GM21515 (cell line): ENCODE results near the gene SPHK1.

Source experiments
- ATAC-seq: cut with Tn5 transposase; IDR thresholded peaks from one replicate; pipeline ENCODE4 v1.9.1; 2021; ENCODE audit not compliant: unreplicated experiment

SPHK1 gene

DNA sequence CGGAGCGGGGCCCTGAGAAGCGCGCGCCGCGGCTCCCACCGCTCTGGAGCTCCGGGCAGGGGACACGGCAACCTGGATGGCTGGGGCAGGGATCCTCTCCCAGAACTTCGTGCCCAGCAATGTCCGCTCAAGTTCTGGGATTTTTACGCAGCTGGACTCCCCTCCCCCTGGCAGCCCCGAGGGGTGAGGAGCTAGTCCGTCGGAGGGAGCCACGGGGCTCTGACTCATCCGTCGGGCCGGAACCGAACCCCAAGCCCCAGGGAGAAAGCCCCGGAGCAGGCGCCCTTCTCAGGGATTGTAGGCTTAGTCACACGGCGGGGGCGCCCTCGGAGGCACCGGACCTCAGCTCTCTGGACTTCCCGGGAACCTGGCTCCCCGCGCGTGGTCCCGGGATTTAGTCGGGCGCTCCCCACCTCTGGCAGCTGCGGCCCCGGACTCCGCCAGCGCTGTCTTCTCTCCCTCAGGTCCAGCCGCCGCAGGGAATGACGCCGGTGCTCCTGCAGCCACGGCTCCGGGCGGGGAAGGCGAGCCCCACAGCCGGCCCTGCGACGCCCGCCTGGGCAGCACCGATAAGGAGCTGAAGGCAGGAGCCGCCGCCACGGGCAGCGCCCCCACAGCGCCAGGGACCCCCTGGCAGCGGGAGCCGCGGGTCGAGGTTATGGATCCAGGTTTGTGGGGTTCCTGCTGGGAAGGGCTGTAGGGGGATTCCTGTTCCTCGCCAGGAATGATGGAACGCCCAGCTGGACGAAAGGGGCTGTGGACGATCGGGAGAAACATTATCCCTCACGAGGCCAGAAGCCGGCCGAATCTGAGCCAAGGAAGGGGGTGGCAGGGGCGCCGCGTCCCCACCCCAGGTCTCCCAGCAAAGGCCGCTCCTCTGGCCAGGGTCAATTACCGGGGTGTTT lies 830 bp downstream of the SPHK1 start:
- no peak for ATAC-seq

DNA sequence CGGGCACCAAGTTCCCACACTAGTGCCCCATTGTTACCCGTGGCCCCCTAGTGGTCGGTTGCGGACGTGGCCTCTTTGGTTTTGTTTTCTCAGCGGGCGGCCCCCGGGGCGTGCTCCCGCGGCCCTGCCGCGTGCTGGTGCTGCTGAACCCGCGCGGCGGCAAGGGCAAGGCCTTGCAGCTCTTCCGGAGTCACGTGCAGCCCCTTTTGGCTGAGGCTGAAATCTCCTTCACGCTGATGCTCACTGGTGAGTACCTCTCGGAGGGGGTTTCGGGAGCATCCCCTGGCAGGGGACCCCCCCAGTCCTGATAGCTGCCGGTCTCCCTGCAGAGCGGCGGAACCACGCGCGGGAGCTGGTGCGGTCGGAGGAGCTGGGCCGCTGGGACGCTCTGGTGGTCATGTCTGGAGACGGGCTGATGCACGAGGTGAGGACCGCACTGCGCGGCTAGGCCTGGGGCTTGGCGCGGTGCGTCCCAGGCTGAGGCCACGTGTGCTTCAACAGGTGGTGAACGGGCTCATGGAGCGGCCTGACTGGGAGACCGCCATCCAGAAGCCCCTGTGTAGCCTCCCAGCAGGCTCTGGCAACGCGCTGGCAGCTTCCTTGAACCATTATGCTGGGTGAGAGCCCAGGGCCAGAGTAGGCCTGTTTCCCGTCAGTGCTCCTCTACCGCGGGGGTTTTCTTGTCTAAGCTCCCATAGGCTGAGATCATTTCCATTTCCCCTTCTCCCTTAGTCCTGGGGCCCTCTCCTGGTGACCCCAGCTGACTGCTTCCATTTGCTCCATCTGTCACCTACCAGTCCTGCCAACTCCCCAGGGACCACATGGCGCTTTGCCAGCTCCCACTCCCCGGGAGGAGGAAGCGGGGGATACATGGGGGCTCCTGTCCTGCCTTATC lies 1.7 kb downstream of the SPHK1 start:
- ATAC-seq, result no peak

DNA sequence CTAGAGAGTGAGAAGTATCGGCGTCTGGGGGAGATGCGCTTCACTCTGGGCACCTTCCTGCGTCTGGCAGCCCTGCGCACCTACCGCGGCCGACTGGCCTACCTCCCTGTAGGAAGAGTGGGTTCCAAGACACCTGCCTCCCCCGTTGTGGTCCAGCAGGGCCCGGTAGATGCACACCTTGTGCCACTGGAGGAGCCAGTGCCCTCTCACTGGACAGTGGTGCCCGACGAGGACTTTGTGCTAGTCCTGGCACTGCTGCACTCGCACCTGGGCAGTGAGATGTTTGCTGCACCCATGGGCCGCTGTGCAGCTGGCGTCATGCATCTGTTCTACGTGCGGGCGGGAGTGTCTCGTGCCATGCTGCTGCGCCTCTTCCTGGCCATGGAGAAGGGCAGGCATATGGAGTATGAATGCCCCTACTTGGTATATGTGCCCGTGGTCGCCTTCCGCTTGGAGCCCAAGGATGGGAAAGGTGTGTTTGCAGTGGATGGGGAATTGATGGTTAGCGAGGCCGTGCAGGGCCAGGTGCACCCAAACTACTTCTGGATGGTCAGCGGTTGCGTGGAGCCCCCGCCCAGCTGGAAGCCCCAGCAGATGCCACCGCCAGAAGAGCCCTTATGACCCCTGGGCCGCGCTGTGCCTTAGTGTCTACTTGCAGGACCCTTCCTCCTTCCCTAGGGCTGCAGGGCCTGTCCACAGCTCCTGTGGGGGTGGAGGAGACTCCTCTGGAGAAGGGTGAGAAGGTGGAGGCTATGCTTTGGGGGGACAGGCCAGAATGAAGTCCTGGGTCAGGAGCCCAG lies 2.8 kb downstream of the SPHK1 start:
- no peak for ATAC-seq

DNA sequence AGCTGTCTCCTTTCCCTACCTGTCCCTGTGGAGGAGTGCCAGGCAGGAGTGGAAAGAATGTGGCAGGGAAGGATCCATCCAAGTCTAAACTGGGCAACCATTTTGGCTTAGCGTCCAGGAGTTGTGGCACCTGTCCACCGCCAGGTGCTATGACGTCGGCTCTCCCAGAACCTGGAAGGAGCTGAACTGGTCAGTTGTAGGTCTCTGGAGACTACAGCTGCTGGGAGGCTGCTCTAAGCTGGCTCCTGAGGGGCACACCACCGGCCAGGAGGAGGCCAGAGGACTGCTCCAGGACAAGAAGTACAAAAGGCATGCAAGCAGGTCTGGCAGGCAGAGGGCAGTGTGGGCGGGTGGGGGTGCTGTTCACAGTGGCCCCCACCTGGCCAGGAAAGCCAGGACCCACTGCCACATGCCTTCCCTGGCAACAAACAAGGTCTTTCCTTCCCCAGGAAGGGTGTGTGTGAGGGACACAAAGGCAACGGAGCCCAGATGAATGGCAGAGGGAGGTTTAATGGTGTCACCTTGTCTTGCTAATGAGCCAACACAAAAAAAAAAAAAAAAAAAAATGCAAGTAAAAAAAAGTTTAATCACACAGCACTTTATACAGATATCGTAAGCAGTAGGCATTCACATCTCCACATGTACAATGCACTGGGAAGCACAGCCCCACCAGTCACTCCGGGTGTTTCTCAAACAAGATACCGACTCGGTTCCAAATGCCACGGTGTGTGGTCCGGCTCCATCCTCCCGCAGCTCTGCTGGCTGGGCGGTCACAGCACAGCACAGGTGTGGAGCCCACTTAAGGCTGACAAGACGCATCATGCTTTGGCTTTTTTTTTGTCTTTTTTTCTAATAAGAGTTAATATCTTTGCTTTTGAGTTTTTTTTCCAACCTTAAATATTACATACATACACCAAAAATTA lies 4.8 kb downstream of the SPHK1 start:
- no peak for ATAC-seq

DNA sequence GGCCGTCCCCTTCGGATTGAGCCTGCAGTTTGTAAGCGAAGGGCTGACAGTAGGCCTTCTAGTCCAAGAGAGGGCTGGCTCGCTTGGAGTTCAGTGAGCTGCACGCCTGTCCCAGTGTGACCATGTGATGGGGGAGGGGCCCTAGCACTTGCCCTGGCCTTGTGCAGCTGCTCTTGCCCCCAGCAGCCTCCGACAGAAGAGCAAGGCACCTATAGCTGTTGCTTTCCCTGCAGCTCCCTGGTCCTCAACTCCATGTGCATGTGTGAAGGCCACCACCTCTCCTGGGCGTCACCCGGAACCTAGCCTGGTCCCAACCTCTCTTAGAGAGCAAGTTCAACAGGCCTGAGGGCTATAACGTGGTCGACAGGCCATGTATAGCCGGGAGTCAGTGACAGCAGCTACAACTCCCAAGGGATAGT lies 5.6 kb downstream of the SPHK1 start:
- ATAC-seq, result no peak

DNA sequence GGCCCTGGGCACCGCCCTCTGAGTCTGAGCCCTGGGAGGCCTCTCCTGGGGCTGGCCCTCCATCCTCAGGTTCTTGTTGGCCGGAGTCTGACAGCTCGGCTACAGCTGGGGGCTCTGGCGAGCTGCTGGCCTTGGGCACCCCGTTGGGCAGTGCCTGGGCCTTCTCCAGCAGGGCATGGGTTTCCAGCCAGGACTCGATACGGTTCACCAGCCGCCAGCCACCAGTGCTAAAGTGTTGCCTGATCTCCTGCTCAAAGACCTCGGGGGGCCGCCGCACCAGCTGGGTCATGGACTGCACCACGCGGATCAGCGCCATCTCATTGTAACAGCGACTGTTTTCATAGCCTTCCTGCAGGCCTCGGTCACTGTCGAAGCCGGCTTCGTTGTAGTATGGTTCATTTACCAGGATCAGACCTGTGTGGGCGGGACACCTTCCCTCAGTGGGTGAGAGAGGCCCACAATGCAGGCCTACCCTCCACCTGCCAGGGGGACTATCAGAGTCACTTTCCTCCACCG lies 6.8 kb downstream of the SPHK1 start:
- no peak for ATAC-seq

DNA sequence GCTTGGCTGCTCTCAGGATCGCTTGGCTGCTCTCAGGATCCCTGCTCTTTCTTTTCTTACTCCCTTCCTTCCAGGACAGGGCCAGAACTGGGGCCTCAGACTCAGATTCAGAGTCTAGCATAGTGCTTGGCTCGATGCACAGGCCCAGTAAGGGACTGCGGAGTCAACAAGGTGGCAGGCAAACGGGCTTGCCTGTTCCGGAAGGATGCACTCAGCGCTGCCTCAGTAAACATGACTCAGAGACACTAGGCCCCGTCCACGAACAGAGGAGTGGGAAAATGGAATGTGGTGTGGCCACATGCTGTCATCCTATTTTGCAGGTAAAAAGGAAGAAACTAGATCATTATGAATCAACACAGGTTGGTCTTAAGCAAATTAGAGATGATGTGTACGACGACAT lies 9.8 kb downstream of the SPHK1 start:
- no peak for ATAC-seq

DNA sequence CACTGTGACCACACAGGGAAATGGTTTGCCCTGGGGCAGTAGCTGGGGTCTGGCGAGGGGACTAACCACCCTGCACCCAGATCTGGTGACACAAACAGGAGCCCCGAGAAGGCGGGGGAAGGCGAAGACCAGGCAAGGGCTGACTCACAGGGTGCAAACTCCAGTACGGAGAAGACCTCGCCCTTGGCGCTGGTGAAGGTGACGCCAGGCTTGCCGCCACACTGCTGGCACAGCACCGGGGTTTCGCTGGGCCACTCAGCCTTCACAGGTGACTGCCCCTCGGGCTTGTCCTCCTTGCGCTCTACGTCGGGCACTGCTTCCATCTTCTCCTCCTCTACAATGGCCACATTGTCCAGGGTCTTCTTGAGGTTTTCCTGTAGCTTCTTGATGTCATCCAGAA lies 11.6 kb downstream of the SPHK1 start:
- ATAC-seq, result no peak

DNA sequence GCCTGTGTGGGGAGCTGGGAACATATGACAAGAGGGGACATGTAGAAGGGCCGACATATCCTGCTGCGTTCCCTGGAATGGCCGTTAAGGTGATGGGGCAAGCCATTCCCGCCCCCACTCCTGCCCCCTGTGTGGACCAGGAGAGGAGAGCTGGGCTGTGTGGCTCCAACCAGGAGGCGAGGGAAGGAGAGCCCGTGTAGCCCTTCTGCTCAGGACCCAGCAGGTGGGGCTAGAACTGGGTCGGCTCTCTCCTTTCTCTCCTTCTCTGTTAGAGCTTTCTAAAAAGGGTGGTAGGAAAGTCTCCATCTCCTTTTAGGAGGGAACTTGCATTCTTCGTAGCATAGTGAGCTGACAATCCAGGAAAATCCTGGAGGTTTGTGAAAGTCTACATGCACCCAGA lies 12.8 kb downstream of the SPHK1 start:
- no peak for ATAC-seq

DNA sequence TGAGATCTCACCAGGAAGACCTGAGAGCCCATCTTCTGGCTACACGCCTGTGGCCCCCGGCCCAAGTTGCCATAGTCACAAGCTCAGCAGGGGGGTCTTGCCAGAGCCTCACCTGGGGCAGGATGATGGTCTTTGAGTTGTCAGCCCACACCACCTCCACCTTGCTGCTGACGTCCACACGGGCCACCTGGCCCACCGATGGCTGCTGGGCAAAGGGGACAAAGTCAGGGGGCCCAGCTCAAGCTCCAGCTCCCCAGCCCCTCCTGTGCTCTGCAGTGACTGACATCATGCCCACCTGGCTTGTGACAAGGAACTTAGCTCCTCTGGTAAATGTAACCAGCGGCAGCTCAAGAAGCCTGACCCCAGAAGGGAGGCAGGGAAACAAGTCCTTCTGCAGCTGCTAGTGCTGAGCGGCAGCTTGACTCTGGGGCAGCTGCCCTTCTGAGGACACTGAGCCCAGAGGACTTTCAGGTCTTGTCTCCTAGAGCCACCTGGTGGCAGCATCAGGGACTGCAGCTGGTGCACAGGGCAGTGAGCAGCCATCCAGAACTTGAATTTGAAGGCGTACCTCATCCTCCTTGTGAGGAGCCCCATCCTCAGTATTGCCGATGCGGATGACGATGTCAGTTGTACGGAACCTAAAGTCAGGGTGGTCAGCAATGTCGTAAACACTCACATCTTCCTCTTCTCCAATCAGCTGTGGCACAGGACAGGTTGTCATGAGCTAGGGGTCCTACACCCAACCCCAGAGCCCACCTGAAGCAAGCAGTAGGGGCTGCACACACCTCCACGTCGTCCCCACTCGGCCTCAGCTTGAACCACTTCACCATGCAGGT lies 13.5 kb downstream of the SPHK1 start:
- no peak for ATAC-seq

DNA sequence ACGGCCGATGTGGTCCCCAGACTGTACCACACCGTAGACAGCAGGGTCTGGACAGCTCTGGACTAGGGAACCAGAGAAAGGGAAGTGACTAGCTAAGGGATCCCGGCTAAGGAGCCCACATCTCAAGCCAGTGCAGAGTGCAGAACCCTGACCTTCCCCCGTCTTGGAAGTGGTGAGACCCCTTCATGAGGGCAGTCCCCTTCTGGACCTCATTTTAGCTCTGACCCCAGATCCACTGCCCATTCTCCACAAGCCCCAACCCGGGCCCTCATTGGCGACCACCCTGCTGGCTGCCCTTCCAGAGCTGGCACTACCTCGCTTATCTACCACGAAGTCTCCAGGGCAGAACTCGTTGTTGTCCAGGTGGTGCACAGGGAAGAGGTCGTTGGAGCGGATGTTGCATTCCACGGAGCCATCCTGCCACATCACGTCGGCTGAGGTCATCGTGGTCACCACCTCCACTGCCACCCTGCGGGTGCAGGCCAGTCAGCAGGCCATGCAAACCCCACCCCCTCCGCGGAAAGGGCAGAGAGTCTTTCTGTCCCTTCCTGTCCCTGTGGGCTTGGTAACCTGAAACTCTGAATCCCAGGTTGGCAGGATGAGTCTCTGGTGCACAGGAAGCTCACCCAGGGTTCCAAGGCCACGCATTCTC lies 14.2 kb downstream of the SPHK1 start:
- ATAC-seq, result no peak

DNA sequence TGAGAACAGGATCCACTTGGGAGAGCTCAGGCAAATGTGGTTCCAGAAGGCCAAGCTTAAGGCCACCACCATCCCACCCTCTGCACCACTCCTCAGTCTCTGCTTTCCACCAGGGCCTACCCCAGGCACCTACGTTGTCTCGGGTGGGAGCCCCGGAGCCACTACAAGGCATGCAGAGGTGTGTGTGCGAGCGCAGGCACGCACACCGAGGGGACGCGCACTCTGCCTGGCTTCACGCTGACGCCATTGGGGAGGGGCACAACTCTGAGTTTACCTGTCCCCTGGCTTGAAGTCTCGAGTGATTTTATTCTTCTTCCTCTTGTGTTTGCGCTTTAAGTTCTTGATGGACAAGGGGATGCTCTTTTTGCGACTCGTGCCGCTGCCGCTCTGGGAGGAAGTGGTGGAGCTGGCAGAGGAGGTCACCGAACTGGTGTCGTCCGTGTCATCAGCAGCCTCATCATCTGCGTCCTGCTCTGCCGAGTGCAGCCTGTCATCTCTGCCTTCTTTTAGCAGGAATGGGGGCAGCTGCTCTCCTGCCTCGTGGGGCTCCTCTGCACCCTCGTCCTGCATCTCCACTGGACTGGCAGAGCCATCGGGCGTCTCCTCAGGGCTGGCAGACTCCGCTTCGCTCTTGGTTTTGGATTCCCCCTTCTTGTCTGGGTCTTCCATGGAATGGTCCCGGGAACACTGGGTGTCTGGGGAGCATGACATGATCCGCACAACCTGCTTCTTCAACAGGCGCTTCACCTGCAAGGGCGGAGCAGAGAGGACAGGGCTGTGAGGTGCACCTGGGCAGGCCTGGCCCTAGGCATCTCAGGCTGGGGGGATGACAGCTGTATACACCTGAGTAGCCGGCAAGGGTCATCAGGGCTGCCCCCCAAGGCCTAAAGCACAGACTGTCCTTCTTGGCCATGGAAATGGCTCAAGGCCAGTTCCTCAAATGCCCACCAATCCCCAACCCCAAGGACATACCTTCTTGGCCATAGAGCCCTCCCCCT lies 15.1 kb downstream of the SPHK1 start:
- no peak for ATAC-seq

DNA sequence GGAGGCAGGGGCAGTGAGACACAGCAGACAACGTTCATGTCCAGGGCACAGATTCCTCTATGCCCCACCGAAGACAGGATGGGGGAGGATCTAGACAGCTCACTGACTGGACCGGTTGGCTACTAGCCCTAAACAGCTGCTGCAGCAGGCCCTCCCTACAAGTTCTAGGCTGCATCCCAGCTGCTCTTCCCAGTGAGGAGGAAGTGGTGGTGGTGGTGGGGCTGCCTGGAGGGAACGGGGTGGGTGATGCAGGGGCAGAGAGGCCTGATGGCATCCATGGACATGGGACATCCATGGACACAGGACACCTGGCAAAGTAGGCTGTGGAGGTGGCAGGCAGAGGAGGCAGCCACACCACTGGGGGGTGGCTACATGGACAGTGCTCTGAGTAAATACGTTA lies 18.3 kb downstream of the SPHK1 start:
- no peak for ATAC-seq

DNA sequence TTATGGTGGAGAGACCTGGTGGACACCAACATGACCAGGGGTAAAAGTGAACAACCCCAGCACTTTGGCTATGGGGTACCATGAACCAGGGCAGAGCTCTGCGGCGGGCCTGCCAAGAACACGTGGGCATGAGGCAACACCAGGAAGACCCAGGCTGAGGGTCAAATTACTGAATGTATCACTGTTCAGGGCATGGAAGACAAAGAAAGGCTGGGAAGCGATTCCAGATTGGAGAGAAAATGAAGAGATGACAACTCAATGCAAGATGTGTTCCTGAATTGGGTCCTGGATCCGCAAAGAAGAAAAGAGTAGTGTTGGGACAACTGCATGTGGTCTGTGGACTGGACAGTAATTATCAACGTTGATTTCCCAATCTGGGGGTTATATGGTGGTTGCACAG lies 19.8 kb downstream of the SPHK1 start:
- no peak for ATAC-seq

DNA sequence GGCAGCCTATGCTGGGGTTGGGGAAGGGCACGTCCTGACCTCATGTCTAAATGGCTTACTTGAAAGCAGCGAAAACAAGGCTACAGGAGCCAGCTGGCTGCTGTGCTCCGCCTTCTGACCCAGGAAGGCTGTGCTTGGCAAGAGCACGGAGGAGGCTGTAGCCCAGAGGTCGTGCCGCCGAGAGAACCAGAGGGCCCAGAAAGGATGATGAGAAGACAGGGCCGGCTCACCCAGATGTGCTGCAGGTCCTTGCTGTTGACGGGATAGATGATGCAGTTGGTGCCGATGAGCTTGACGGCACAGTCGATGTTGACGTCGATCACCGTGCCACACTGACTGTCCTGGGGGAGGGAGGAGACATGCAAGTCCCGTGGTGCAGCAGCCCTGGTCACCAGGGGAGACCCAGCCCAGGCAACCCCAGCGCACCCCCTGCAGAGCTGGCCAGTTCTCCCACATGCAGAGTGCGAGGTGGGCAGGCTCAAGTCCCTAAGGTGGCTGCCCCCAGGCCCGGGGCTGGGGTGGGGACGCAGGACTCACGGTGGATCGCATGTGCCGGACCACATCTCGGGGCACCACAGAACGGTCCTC lies 20.7 kb downstream of the SPHK1 start:
- ATAC-seq, result no peak

DNA sequence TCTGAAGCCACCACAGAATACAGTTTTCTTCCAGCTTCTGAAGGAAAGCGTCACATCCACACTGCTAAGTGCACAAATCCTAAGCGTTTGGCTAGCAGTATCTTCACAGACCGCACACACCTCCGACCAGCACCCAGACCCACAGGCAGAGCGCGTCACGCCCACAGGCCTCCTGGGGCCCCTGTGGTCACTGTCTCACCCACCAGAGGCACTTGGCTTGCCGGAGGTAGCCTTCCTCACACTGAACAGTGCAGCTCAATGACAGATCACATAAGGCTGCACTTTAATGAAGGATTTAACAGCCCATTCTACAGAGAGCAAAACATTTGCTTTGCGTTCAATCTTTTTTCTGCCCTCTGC lies 21.2 kb downstream of the SPHK1 start:
- ATAC-seq, result no peak
